PFSK-1 (cell line): Measurements from ENCODE around the gene FZD1.

Experiments
- FOXP2 ChIP-seq: optimal IDR thresholded peaks from 2 replicates; pipeline ENCODE3; 2011; ENCODE audit warnings: borderline replicate concordance, control low read depth, inconsistent platforms; ENCODE audit not compliant: insufficient read depth; ENCODE audit errors: extremely low read length, extremely low read depth
- POLR2AphosphoS5 ChIP-seq: IDR thresholded peaks from 2 replicates; pipeline ENCODE4 v1.6.1; 2012; ENCODE audit warnings: low read depth, mild to moderate bottlenecking, control low read depth, low read length, moderate library complexity
- REST ChIP-seq, 2 experiments: IDR thresholded peaks; 2 replicates each; pipeline versions ENCODE4 v1.6.1 to v1.8.0; 2011 to 2012; ENCODE audit warnings: low read depth in 2 of 2, low read length in 2 of 2, control low read depth in 1 of 2, inconsistent platforms in 1 of 2, mild to moderate bottlenecking in 1 of 2, moderate library complexity in 1 of 2; ENCODE audit not compliant: insufficient read depth in 1 of 2
- SIN3A ChIP-seq: IDR thresholded peaks from 2 replicates; pipeline ENCODE4 v1.6.1; 2012; ENCODE audit warnings: mild to moderate bottlenecking, low read length, moderate library complexity, borderline replicate concordance; ENCODE audit not compliant: insufficient read depth
- TAF1 ChIP-seq: IDR thresholded peaks from 2 replicates; pipeline ENCODE4 v1.6.1; 2012; ENCODE audit warnings: low read length, control low read depth, borderline replicate concordance; ENCODE audit not compliant: insufficient read depth

Gene FZD1

DNA sequence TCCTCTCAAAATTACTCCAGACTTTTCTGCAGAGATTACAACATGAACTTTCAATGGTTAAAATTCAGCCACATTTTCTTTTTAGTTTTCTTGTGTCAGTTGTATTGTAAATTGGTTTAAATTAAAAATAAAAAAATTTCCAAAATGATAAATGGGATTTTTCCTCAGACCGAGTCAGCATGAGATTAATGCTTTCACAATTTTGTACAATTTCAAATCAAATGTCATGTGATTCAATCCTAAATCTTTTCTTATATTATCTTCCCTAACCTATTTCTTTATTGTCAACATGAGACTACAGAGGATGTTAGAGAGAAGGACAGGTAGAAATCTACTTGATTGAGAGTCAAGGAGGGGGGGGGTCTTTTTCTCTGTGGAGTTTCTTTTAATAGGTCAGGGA lies 33.7 kb downstream of the FZD1 start:
- TF ChIP-seq POLR2AphosphoS5, result no peak
- no peak for TF ChIP-seq REST (IDR thresholded peaks at IDR 0.05; ENCODE audit: insufficient read depth in 1 of 2, low read depth in 2 of 2, low read length in 2 of 2)
- no peak for TF ChIP-seq SIN3A
- no peak for TF ChIP-seq FOXP2
- no peak for TF ChIP-seq TAF1

DNA sequence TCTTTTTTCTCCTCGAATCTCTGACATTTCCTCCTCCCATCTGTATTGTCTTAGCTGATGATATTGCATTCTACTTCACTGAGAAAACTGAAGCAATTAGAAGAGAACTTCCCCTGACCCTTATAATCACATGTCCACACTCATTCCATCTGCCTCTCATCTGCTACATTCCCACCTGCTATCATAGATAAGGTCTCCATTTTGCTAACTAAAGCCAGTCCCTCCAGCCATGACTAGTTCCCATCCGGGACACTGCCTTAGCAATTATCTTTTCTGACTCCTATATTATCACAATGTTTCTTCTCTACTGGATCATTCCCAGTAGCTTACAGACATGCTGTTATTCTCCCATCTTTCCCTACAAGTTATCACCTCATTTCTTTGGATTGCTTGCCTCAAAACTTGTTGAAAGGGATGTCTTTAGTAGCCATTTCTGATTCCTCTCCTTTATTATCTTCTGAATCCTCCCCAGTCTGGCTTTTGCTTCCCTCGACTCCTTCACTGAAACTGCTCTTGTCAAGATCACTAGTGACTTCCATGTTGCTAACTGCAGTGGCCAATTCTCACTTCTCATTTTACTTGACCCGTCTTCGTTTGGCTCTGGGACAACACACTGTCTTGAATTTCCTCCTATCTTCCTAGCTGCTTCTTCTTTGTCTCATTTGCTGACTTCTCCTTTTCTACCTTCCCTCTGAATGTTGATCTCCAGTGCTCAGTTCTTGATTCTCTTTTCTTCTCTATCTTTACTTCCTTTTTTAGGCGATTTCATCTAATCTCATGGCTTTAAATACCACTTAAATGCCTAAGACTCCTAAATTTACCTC lies 35.9 kb downstream of the FZD1 start:
- TF ChIP-seq FOXP2, result no peak
- TF ChIP-seq POLR2AphosphoS5, result no peak
- TF ChIP-seq REST (IDR thresholded peaks at IDR 0.05; ENCODE audit: insufficient read depth in 1 of 2, low read depth in 2 of 2, low read length in 2 of 2), result no peak
- no peak for TF ChIP-seq SIN3A
- no peak for TF ChIP-seq TAF1

DNA sequence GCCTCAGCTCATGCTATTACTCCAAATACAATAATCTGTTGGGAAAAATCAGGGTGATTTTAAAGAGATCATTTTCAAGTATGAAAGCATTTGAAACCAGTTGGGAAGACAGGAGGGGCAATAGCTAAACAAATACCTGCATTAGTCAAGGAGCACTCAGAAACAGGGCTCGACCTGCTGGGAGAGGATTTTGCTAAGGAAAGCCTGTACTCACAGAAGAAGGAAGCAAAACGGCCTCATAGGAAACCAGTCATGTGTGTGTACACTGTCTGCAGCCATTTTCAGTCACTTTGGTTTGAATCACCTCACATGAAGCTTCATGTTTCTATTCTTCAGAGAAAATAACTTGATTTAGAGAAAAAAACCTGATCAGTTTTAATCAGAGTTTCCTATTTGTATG lies 38.6 kb downstream of the FZD1 start:
- TF ChIP-seq REST (IDR thresholded peaks at IDR 0.05; ENCODE audit: insufficient read depth in 1 of 2, low read depth in 2 of 2, low read length in 2 of 2) (no peak), TAF1 (no peak), SIN3A (no peak), FOXP2 (no peak), POLR2AphosphoS5 (no peak)

- no peak for TF ChIP-seq SIN3A
- TF ChIP-seq POLR2AphosphoS5, result no peak
- TF ChIP-seq TAF1, result no peak
- TF ChIP-seq REST (IDR thresholded peaks at IDR 0.05; ENCODE audit: insufficient read depth in 1 of 2, low read depth in 2 of 2, low read length in 2 of 2), result no peak
- no peak for TF ChIP-seq FOXP2
Observed at GRCh38 chr7:91306266-91306665, 42.0 kb downstream of the FZD1 start.

DNA sequence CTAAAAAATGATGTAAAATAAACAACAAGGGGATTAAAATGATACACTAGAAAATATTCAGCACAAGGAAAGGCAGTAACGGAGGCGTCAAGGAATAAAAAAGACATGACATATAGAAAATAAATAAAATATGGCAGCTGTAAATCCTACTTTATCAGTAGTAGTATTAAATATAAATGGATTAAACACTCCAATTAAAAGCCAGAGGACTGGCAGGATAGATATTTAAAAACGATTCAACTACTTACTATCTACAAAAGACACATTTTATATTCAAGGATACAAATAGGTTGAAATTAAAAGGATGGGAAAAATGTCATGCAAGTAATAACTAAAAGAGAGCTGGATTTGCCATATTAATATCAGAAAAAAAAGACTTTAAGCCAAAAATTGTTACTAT lies 43.2 kb downstream of the FZD1 start:
- TF ChIP-seq SIN3A (no peak), POLR2AphosphoS5 (no peak), REST (IDR thresholded peaks at IDR 0.05; ENCODE audit: insufficient read depth in 1 of 2, low read depth in 2 of 2, low read length in 2 of 2) (no peak), FOXP2 (no peak), TAF1 (no peak)
